A673 (cell line): ENCODE results near the gene CCDC12. TPM values are rescaled to one million over a fixed set of nuclear protein-coding genes. Genes with fewer than 3 reads are reported as not detected.

Source experiments
- BruUV-seq: library from RNA; stranded (reverse); fragments of 400-500 nt; replicated peaks from 2 replicates; lab custom pipeline; 2021; lab: Mats Ljungman, UMichigan
- CTCF ChIA-PET: fragments of 300-600 bp; sonication (Branson Sonifier 250); formaldehyde crosslinking; loops from one replicate; lab custom pipeline; 2022; ENCODE audit warnings: antibody characterized with exemption; lab: Charles Lee
- POLR2A ChIA-PET: fragments of 300-600 bp; sonication (Branson Sonifier 250); formaldehyde crosslinking; loops from one replicate; lab custom pipeline; 2022; ENCODE audit warnings: antibody characterized with exemption; ENCODE audit not compliant: low non-redundant PET; lab: Charles Lee
- DNase-seq: peaks from one replicate; pipeline ENCODE4 v3.0.0-alpha.2; 2015; ENCODE audit warnings: low spot score
- H3K27ac ChIP-seq: fragments of 200-600 bp; sonication (generic); 2 replicates; pipeline ENCODE4 v1.5.1; 2016; ENCODE audit warnings: mixed run types, low read depth, mild to moderate bottlenecking, mixed read lengths, antibody characterized with exemption, low read length; ENCODE audit not compliant: poor library complexity, severe bottlenecking
- H3K27me3 ChIP-seq: fragments of 200-600 bp; sonication (generic); replicated peaks from 2 replicates; pipeline ENCODE4 v1.6.1; 2017; ENCODE audit warnings: mixed run types, low read depth, mild to moderate bottlenecking, mixed read lengths, antibody characterized with exemption, low read length; ENCODE audit not compliant: insufficient read depth, poor library complexity
- H3K36me3 ChIP-seq: fragments of 200-600 bp; sonication (generic); 2 replicates; pipeline ENCODE4 v1.6.1; 2016; ENCODE audit warnings: mixed run types, mild to moderate bottlenecking, mixed read lengths, antibody characterized with exemption, low read length; ENCODE audit not compliant: insufficient read depth, poor library complexity, severe bottlenecking
- H3K4me1 ChIP-seq: fragments of 200-600 bp; sonication (generic); 2 replicates; pipeline ENCODE4 v1.6.1; 2017; ENCODE audit warnings: mixed run types, mild to moderate bottlenecking, mixed read lengths, antibody characterized with exemption, low read length; ENCODE audit not compliant: insufficient read depth, poor library complexity, severe bottlenecking
- H3K4me3 ChIP-seq: fragments of 200-600 bp; sonication (generic); 2 replicates; pipeline ENCODE4 v1.5.1; 2016; ENCODE audit warnings: low read depth, mixed run types, mild to moderate bottlenecking, mixed read lengths, low read length; ENCODE audit not compliant: poor library complexity, severe bottlenecking
- H3K9me3 ChIP-seq: fragments of 200-600 bp; sonication (generic); 2 replicates; pipeline ENCODE4 v1.6.1; 2016; ENCODE audit warnings: mixed run types, low read depth, mild to moderate bottlenecking, mixed read lengths, antibody characterized with exemption, low read length; ENCODE audit not compliant: poor library complexity, severe bottlenecking
- CTCF ChIP-seq: fragments of 300-800, 200-600 bp; sonication (generic); conservative IDR thresholded peaks from 2 replicates; pipeline ENCODE4 v1.5.1; 2017; ENCODE audit warnings: low read depth, mild to moderate bottlenecking, antibody characterized with exemption, low read length, moderate library complexity, mixed read lengths
- EZH2 ChIP-seq: fragments of 200-600 bp; sonication (generic); IDR thresholded peaks from 2 replicates; pipeline ENCODE4 v1.6.1; 2017; ENCODE audit warnings: borderline replicate concordance, low read depth, mild to moderate bottlenecking, mixed read lengths, antibody characterized with exemption, low read length; ENCODE audit not compliant: poor library complexity, severe bottlenecking
- intact Hi-C: fragments of 100-400 bp; cut with micrococcal nuclease; formaldehyde crosslinking; loops from one replicate; pipeline ENCODE4 v1.10.0; 2022; ENCODE audit not compliant: unreplicated experiment
- total RNA-seq: library from RNA; stranded (reverse); gene quantifications from 2 replicates; pipeline ENCODE4 v1.2.3, GENCODE V29; 2021

The CCDC12 gene
- total RNA-seq, 1 experiment from 2014 or later, result 28.2 TPM

- Histone ChIP-seq H3K4me1 (peaks cover 6% of the 10 kb centered on the region), H3K27ac (no peak overlapping the region), H3K4me3 (no peak overlapping the region), H3K9me3 (no peaks in the 10 kb centered on the region), H3K27me3 (no peaks in the 10 kb centered on the region), H3K36me3 (peaks cover 2% of the 10 kb centered on the region)
- ChIA-PET CTCF (no interaction called here), POLR2A (no interaction called here)
- TF ChIP-seq CTCF (no peak), EZH2 (no peak)
- intact Hi-C loops, result no loop called here
- BruUV-seq, result no TSS peak
- no peak for DNase-seq
Measured at GRCh38 chr3:46936733-46937250, 39.8 kb downstream of the CCDC12 start.

- BruUV-seq, result no TSS peak
- no peak overlapping the region for H3K4me3 ChIP-seq
- H3K27me3 ChIP-seq, result no peaks in the 10 kb centered on the region
- H3K9me3 ChIP-seq, result no peaks in the 10 kb centered on the region
- H3K4me1 ChIP-seq, result peaks cover 6% of the 10 kb centered on the region
- CTCF ChIA-PET, result interaction anchor here (1.6 kb wide), 1 partner anchor 13 kb away, joined by 4 read pairs; no protein-coding TSS in a partner anchor
- no peak for DNase-seq
- POLR2A ChIA-PET, result no interaction called here
- TF ChIP-seq CTCF (no peak), EZH2 (no peak)
- intact Hi-C loops, result no loop called here
- H3K27ac ChIP-seq, result no peak overlapping the region
- H3K36me3 ChIP-seq, result peaks cover 2% of the 10 kb centered on the region
Measured at GRCh38 chr3:46935989-46936558, 40.5 kb downstream of the CCDC12 start.

- POLR2A ChIA-PET, result no interaction called here
- peak; percentile 75 for DNase-seq
- no TSS peak for BruUV-seq
Measured at GRCh38 chr3:46935168-46935858, 41.2 kb downstream of the CCDC12 start.

More at GRCh38 chr3:46935168-46935858, 41.2 kb downstream of the CCDC12 start:
- CTCF ChIA-PET, result interaction anchor here (1.6 kb wide), 1 partner anchor 12 kb away, joined by 4 read pairs; no protein-coding TSS in a partner anchor
- no peak overlapping the region for H3K4me3 ChIP-seq
- TF ChIP-seq EZH2, result no peak
- 0 out of 2 replicates have a peak, but pooled peaks have one; percentile 17 for TF ChIP-seq CTCF
- H3K9me3 ChIP-seq, result no peaks in the 10 kb centered on the region
- H3K36me3 ChIP-seq, result peaks cover 2% of the 10 kb centered on the region
- H3K27me3 ChIP-seq, result no peaks in the 10 kb centered on the region
- H3K27ac ChIP-seq, result peak overlapping the region; percentile 16
- intact Hi-C loops, result no loop called here
- peaks cover 6% of the 10 kb centered on the region for H3K4me1 ChIP-seq
